Kidney epithelial cell (primary cell): Measurements from ENCODE around the gene JAK1. TPM values are rescaled to one million over a fixed set of nuclear protein-coding genes. Genes with fewer than 3 reads are reported as not detected.

ENCODE experiments used
- DNase-seq: peaks from one replicate; pipeline ENCODE4 v3.0.0-alpha.2; 2010; ENCODE audit warnings: low read depth
- H3K27me3 ChIP-seq: 2 replicates; pipeline ENCODE4 v1.6.0; 2011; ENCODE audit warnings: low read length; ENCODE audit not compliant: control insufficient read depth, insufficient read depth
- H3K36me3 ChIP-seq: 2 replicates; pipeline ENCODE4 v1.5.1; 2011; ENCODE audit warnings: low read length; ENCODE audit not compliant: control insufficient read depth, insufficient read depth
- H3K4me3 ChIP-seq: 2 replicates; pipeline ENCODE4 v1.5.1; 2011; ENCODE audit warnings: low read depth, mild to moderate bottlenecking, control low read depth, low read length
- CTCF ChIP-seq: IDR thresholded peaks from 2 replicates; pipeline ENCODE4 v1.5.1; 2011; ENCODE audit warnings: mild to moderate bottlenecking, moderate library complexity, low read length, control low read depth, inconsistent platforms; ENCODE audit not compliant: insufficient read depth, poor library complexity, severe bottlenecking
- total RNA-seq: library from RNA; depleted of rRNA; stranded (reverse); fragments of >200 nt; gene quantifications from 2 replicates; pipeline ENCODE4 v1.2.3, GENCODE V29; 2015

The JAK1 gene
- total RNA-seq, 1 donor from 2014 or later, result 138 TPM

GRCh38 chr1:64917907-64918306 lies 48.4 kb downstream of the JAK1 start:
- H3K36me3 ChIP-seq, result no peaks in the 10 kb centered on the region
- H3K4me3 ChIP-seq, result no peak overlapping the region
- no peaks in the 10 kb centered on the region for H3K27me3 ChIP-seq
- TF ChIP-seq CTCF, result no peak
- DNase-seq, result no peak

- no peak overlapping the region for H3K4me3 ChIP-seq
- H3K36me3 ChIP-seq, result no peaks in the 10 kb centered on the region
- peak; percentile 93 for DNase-seq
- no peaks in the 10 kb centered on the region for H3K27me3 ChIP-seq
- TF ChIP-seq CTCF, result no peak
Measured at GRCh38 chr1:64917328-64917861, 49.0 kb downstream of the JAK1 start.

- no peak overlapping the region for H3K4me3 ChIP-seq
- DNase-seq, result peak; percentile 81
- TF ChIP-seq CTCF, result no peak
Measured at GRCh38 chr1:64915381-64916274, 50.7 kb downstream of the JAK1 start.

GRCh38 chr1:64913361-64914015 lies 52.9 kb downstream of the JAK1 start:
- TF ChIP-seq CTCF, result no peak
- DNase-seq, result no peak

More at GRCh38 chr1:64915381-64916274, 50.7 kb downstream of the JAK1 start:
- Histone ChIP-seq H3K36me3 (no peaks in the 10 kb centered on the region), H3K27me3 (no peaks in the 10 kb centered on the region)

GRCh38 chr1:64912191-64912590 lies 54.2 kb downstream of the JAK1 start:
- H3K27me3 ChIP-seq, result no peaks in the 10 kb centered on the region
- TF ChIP-seq CTCF, result no peak
- DNase-seq, result no peak
- H3K4me3 ChIP-seq, result no peak overlapping the region
- H3K36me3 ChIP-seq, result no peaks in the 10 kb centered on the region

More at GRCh38 chr1:64913361-64914015, 52.9 kb downstream of the JAK1 start:
- Histone ChIP-seq H3K36me3 (no peaks in the 10 kb centered on the region), H3K4me3 (no peak overlapping the region), H3K27me3 (no peaks in the 10 kb centered on the region)
